Skeletal muscle tissue (tissue), 4 donors: ENCODE measurements around the gene NPY. TPM values are rescaled to one million over a fixed set of nuclear protein-coding genes. Genes with fewer than 3 reads are reported as not detected.

Experiments
- H3K27ac ChIP-seq: one replicate; pipeline ENCODE4 v1.7.0; 2013; ENCODE audit warnings: mild to moderate bottlenecking, low read depth, low read length, inconsistent platforms
- H3K27me3 ChIP-seq, 3 donors: one replicate each; pipeline ENCODE4 v1.7.0; 2013; ENCODE audit warnings: low read length in 3 of 3; ENCODE audit not compliant: control insufficient read depth in 3 of 3, insufficient read depth in 3 of 3
- H3K36me3 ChIP-seq, 3 donors: one replicate each; pipeline ENCODE4 v1.7.0; 2013; ENCODE audit warnings: low read length in 3 of 3; ENCODE audit not compliant: control insufficient read depth in 3 of 3, insufficient read depth in 3 of 3
- H3K4me1 ChIP-seq, 3 donors: one replicate each; pipeline ENCODE4 v1.7.0; 2013; ENCODE audit warnings: low read length in 3 of 3, mild to moderate bottlenecking in 3 of 3; ENCODE audit not compliant: control insufficient read depth in 3 of 3, insufficient read depth in 3 of 3
- H3K4me3 ChIP-seq, 3 donors: one replicate each; pipeline ENCODE4 v1.7.0; 2013; ENCODE audit warnings: low read length in 3 of 3
- H3K9ac ChIP-seq, 3 donors: one replicate each; pipeline ENCODE4 v1.7.0; 2013; ENCODE audit warnings: low read length in 3 of 3, mild to moderate bottlenecking in 3 of 3, moderate library complexity in 2 of 3, low read depth in 1 of 3
- H3K9me3 ChIP-seq, 3 donors: one replicate each; pipeline ENCODE4 v1.7.0; 2013; ENCODE audit warnings: low read length in 3 of 3; ENCODE audit not compliant: control insufficient read depth in 3 of 3
- total RNA-seq: library from RNA; depleted of rRNA; stranded (reverse); fragments of >200 nt; gene quantifications from one replicate; pipeline ENCODE4 v1.2.3, GENCODE V29; 2014
- donor health status: Osteomylitis.

Gene NPY
- total RNA-seq, 1 donor from 2014 or later = 3.1 TPM

GRCh38 chr7:24307326-24307725, 23.3 kb downstream of the NPY start:
- Histone ChIP-seq H3K4me1 (no peaks in the 10 kb centered on the region), H3K36me3 (no peaks in the 10 kb centered on the region), H3K9me3 (no peaks in the 10 kb centered on the region), H3K4me3 (no peak overlapping the region), H3K27ac (no peak overlapping the region), H3K27me3 (peaks cover 0 to 6% (median 0%) of the 10 kb centered on the region in 3 donors), H3K9ac (no peak overlapping the region)

GRCh38 chr7:24312588-24312987, 28.6 kb downstream of the NPY start:
- H3K27ac ChIP-seq = no peak overlapping the region
- H3K27me3 ChIP-seq = no peaks in the 10 kb centered on the region
- no peaks in the 10 kb centered on the region for H3K4me1 ChIP-seq
- H3K4me3 ChIP-seq = no peak overlapping the region
- no peaks in the 10 kb centered on the region for H3K9me3 ChIP-seq
- H3K36me3 ChIP-seq = no peaks in the 10 kb centered on the region
- H3K9ac ChIP-seq = no peak overlapping the region

GRCh38 chr7:24313777-24314176, 29.8 kb downstream of the NPY start:
- no peaks in the 10 kb centered on the region for H3K27me3 ChIP-seq
- H3K9me3 ChIP-seq = no peaks in the 10 kb centered on the region
- no peak overlapping the region for H3K4me3 ChIP-seq
- H3K4me1 ChIP-seq = no peaks in the 10 kb centered on the region
- no peak overlapping the region for H3K27ac ChIP-seq
- H3K36me3 ChIP-seq = no peaks in the 10 kb centered on the region
- no peak overlapping the region for H3K9ac ChIP-seq

- no peak overlapping the region for H3K4me3 ChIP-seq
- H3K27me3 ChIP-seq = no peaks in the 10 kb centered on the region
- no peak overlapping the region for H3K27ac ChIP-seq
- H3K4me1 ChIP-seq = no peaks in the 10 kb centered on the region
- no peaks in the 10 kb centered on the region for H3K36me3 ChIP-seq
- H3K9me3 ChIP-seq = no peaks in the 10 kb centered on the region
- no peak overlapping the region for H3K9ac ChIP-seq
Observed at GRCh38 chr7:24316340-24316739, 32.4 kb downstream of the NPY start.

- H3K4me1 ChIP-seq = no peaks in the 10 kb centered on the region
- H3K9me3 ChIP-seq = no peaks in the 10 kb centered on the region
- no peaks in the 10 kb centered on the region for H3K36me3 ChIP-seq
- H3K27ac ChIP-seq = no peak overlapping the region
- no peak overlapping the region for H3K4me3 ChIP-seq
- H3K27me3 ChIP-seq = no peaks in the 10 kb centered on the region
- no peak overlapping the region for H3K9ac ChIP-seq
Observed at GRCh38 chr7:24318326-24318725, 34.3 kb downstream of the NPY start.

GRCh38 chr7:24319209-24319608, 35.2 kb downstream of the NPY start:
- Histone ChIP-seq H3K4me1 (no peaks in the 10 kb centered on the region), H3K36me3 (no peaks in the 10 kb centered on the region), H3K9me3 (no peaks in the 10 kb centered on the region), H3K4me3 (no peak overlapping the region), H3K27ac (no peak overlapping the region), H3K9ac (no peak overlapping the region), H3K27me3 (no peaks in the 10 kb centered on the region)

GRCh38 chr7:24323961-24324480, 40.0 kb downstream of the NPY start:
- Histone ChIP-seq H3K27ac (no peak overlapping the region), H3K27me3 (no peaks in the 10 kb centered on the region), H3K9me3 (no peaks in the 10 kb centered on the region), H3K9ac (no peak overlapping the region), H3K4me1 (no peaks in the 10 kb centered on the region), H3K4me3 (no peak overlapping the region), H3K36me3 (no peaks in the 10 kb centered on the region)

- Histone ChIP-seq H3K27ac (no peak overlapping the region), H3K9me3 (no peaks in the 10 kb centered on the region), H3K36me3 (no peaks in the 10 kb centered on the region)
Observed at GRCh38 chr7:24325708-24326107, 41.7 kb downstream of the NPY start.

GRCh38 chr7:24328050-24328449, 44.1 kb downstream of the NPY start:
- Histone ChIP-seq H3K9ac (no peak overlapping the region), H3K4me1 (no peaks in the 10 kb centered on the region), H3K27ac (no peak overlapping the region), H3K9me3 (no peaks in the 10 kb centered on the region), H3K4me3 (no peak overlapping the region), H3K27me3 (no peaks in the 10 kb centered on the region), H3K36me3 (no peaks in the 10 kb centered on the region)

More at GRCh38 chr7:24325708-24326107, 41.7 kb downstream of the NPY start:
- Histone ChIP-seq H3K27me3 (no peaks in the 10 kb centered on the region), H3K9ac (no peak overlapping the region), H3K4me3 (no peak overlapping the region), H3K4me1 (no peaks in the 10 kb centered on the region)

- Histone ChIP-seq H3K9ac (no peak overlapping the region), H3K4me1 (no peaks in the 10 kb centered on the region), H3K4me3 (no peak overlapping the region), H3K36me3 (no peaks in the 10 kb centered on the region), H3K27me3 (no peaks in the 10 kb centered on the region), H3K9me3 (no peaks in the 10 kb centered on the region), H3K27ac (no peak overlapping the region)
Observed at GRCh38 chr7:24328894-24329293, 44.9 kb downstream of the NPY start.

GRCh38 chr7:24334012-24334411, 50.0 kb downstream of the NPY start:
- Histone ChIP-seq H3K27me3 (peaks cover 0 to under 1% (median 0%) of the 10 kb centered on the region in 3 donors), H3K27ac (no peak overlapping the region), H3K4me1 (no peaks in the 10 kb centered on the region), H3K9me3 (no peaks in the 10 kb centered on the region), H3K4me3 (no peak overlapping the region), H3K9ac (no peak overlapping the region), H3K36me3 (no peaks in the 10 kb centered on the region)
